WTC11 (cell line): ENCODE data around the gene RPL35.

Experiments used
- ATF1 ChIP-seq: sonication (generic); formaldehyde crosslinking; IDR thresholded peaks from 2 replicates; pipeline ENCODE4 v1.8.1; 2023; ENCODE audit warnings: mild to moderate bottlenecking, moderate library complexity, missing genetic modification reagents
- CTCF ChIP-seq: fragments of 200-600 bp; IDR thresholded peaks from 2 replicates; pipeline ENCODE4 v1.8.0; 2022; ENCODE audit warnings: antibody characterized with exemption
- E2F4 ChIP-seq: sonication (generic); formaldehyde crosslinking; IDR thresholded peaks from 2 replicates; pipeline ENCODE4 v1.8.1; 2022; ENCODE audit warnings: low read depth, mild to moderate bottlenecking, moderate library complexity, missing genetic modification reagents, borderline replicate concordance
- EMX1 ChIP-seq: fragments of 250-450 bp; sonication (Bioruptor Pico); IDR thresholded peaks from 2 replicates; pipeline ENCODE4 v1.8.0; 2021; ENCODE audit warnings: mild to moderate bottlenecking
- FOXP4 ChIP-seq: sonication (generic); formaldehyde crosslinking; IDR thresholded peaks from 2 replicates; pipeline ENCODE4 v1.8.0; 2022; ENCODE audit warnings: mild to moderate bottlenecking, missing genetic modification reagents
- NFYB ChIP-seq: sonication (generic); formaldehyde crosslinking; conservative IDR thresholded peaks from 2 replicates; pipeline ENCODE4 v1.8.0; 2022; ENCODE audit warnings: low read depth, missing genetic modification reagents
- USF1 ChIP-seq: sonication (generic); formaldehyde crosslinking; IDR thresholded peaks from 2 replicates; pipeline ENCODE4 v1.8.0; 2022; ENCODE audit warnings: mild to moderate bottlenecking, missing genetic modification reagents
- ZBTB21 ChIP-seq: sonication (generic); formaldehyde crosslinking; IDR thresholded peaks from 2 replicates; pipeline ENCODE4 v1.8.1; 2023; ENCODE audit warnings: mild to moderate bottlenecking, missing genetic modification reagents, borderline replicate concordance
- ZNF423 ChIP-seq: fragments of 250-450 bp; sonication (Bioruptor Pico); IDR thresholded peaks from 2 replicates; pipeline ENCODE4 v2.1.2; 2022; ENCODE audit warnings: mild to moderate bottlenecking, moderate library complexity

- TF ChIP-seq EMX1 (CRISPR knock-in tag), result no peak
- no peak for TF ChIP-seq FOXP4 (CRISPR knock-in tag)
- no peak for TF ChIP-seq NFYB (CRISPR knock-in tag)
- no peak for TF ChIP-seq CTCF
- TF ChIP-seq ZNF423, result no peak
- no peak for TF ChIP-seq ZBTB21 (CRISPR knock-in tag)
- TF ChIP-seq E2F4 (CRISPR knock-in tag), result no peak
- TF ChIP-seq ATF1, result no peak
- TF ChIP-seq USF1 (CRISPR knock-in tag), result no peak
Observed at GRCh38 chr9:124882231-124882630, 20.5 kb upstream of the RPL35 start.
